Gastrocnemius medialis (tissue), 4 donors: Measurements from ENCODE around the gene FGF1.
A peak's percentile ranks its signal among the peaks of the same experiment; 100 is the strongest.

Experiments
- POLR2A ChIP-seq, 2 donors: fragments of 450-650 bp; IDR thresholded peaks; one replicate each; pipeline ENCODE4 v1.6.1; 2017; ENCODE audit warnings: antibody characterized with exemption in 2 of 2, mild to moderate bottlenecking in 2 of 2, moderate library complexity in 2 of 2
- TF ChIP-seq, protein P1 (sequence below), 5 experiments: fragments of 450-650 bp in 3 of 5; fragments of 200-600 bp in 2 of 5; sonication (generic) in 2 of 5; IDR thresholded peaks in 4 of 5; conservative IDR thresholded peaks in 1 of 5; 1 replicate in 4 of 5; 2 replicates in 1 of 5; pipeline ENCODE4 v1.5.1; 2016 to 2019; ENCODE audit warnings: antibody characterized with exemption in 5 of 5, mild to moderate bottlenecking in 3 of 5, moderate library complexity in 3 of 5

DNA sequence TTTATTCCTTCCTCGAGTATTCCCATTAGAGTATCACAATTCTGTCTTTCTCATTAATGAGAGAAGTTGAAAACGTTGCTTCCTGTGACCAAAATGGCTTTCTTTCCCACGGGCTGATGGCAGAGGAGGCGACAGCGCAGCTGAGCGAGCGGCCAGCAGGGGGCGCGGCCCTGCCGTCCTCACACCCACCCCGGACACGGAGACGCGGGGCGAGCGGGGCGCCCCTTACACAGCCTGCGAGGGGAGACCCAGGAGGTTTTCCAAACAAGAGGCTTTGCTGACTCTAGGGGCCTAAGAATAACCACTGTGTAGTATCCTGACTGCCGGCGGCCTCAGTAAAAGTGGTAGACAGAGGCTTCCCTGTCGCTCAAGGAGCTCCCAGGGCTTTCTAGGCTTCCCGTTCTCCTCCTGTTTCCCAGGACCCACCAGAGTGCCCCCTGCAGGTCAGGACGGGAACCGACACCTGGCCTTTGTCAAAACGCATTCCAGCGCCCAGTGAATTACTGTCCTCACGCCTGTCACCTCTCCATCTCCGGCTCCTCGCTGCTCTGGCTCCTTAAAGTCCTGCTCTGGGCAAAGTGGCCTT is 27.3 kb upstream of the FGF1 start:
- TF ChIP-seq, protein P1, sequence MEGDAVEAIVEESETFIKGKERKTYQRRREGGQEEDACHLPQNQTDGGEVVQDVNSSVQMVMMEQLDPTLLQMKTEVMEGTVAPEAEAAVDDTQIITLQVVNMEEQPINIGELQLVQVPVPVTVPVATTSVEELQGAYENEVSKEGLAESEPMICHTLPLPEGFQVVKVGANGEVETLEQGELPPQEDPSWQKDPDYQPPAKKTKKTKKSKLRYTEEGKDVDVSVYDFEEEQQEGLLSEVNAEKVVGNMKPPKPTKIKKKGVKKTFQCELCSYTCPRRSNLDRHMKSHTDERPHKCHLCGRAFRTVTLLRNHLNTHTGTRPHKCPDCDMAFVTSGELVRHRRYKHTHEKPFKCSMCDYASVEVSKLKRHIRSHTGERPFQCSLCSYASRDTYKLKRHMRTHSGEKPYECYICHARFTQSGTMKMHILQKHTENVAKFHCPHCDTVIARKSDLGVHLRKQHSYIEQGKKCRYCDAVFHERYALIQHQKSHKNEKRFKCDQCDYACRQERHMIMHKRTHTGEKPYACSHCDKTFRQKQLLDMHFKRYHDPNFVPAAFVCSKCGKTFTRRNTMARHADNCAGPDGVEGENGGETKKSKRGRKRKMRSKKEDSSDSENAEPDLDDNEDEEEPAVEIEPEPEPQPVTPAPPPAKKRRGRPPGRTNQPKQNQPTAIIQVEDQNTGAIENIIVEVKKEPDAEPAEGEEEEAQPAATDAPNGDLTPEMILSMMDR (IDR thresholded peaks at IDR 0.05 in 4 of 5, conservative IDR thresholded peaks at IDR 0.05 in 1 of 5): peak; percentile 93 to 97 (median 96)
- TF ChIP-seq POLR2A (IDR thresholded peaks at IDR 0.05): no peak
